NCI-H748 (cell line): ENCODE measurements around the gene SPOUT1.
"Not testable (repeated sequence)": the region's sequence is repeated elsewhere in the genome, so short reads cannot be mapped to it uniquely, and the experiment has no call there.

Source experiments
- DNase-seq: peaks from one replicate; lab custom pipeline; 2025; ENCODE audit not compliant: unreplicated experiment; lab: John Stamatoyannopoulos, UW

The SPOUT1 gene

GRCh38 chr9:128810873-128811272 lies 18.7 kb downstream of the SPOUT1 start:
- DNase-seq: no peak

- no peak for DNase-seq
Measured at GRCh38 chr9:128809831-128810230, 19.8 kb downstream of the SPOUT1 start.

GRCh38 chr9:128809036-128809599 lies 20.5 kb downstream of the SPOUT1 start:
- no peak for DNase-seq

- DNase-seq: no peak
Measured at GRCh38 chr9:128808543-128808942, 21.1 kb downstream of the SPOUT1 start.

- no peak for DNase-seq
Measured at GRCh38 chr9:128807827-128808226, 21.8 kb downstream of the SPOUT1 start.

GRCh38 chr9:128805661-128806060 lies 23.9 kb downstream of the SPOUT1 start:
- no peak for DNase-seq

- DNase-seq: no peak
Measured at GRCh38 chr9:128802482-128802881, 27.1 kb downstream of the SPOUT1 start.

GRCh38 chr9:128800061-128800460 lies 29.5 kb downstream of the SPOUT1 start:
- no peak for DNase-seq

GRCh38 chr9:128798896-128799295 lies 30.7 kb downstream of the SPOUT1 start:
- no peak for DNase-seq

GRCh38 chr9:128794961-128795360 lies 34.6 kb downstream of the SPOUT1 start:
- DNase-seq: not testable (repeated sequence)

GRCh38 chr9:128792978-128793686 lies 36.5 kb downstream of the SPOUT1 start:
- no peak for DNase-seq

- no peak for DNase-seq
Measured at GRCh38 chr9:128792134-128792533, 37.5 kb downstream of the SPOUT1 start.

- DNase-seq: no peak
Measured at GRCh38 chr9:128790536-128790935, 39.1 kb downstream of the SPOUT1 start.

GRCh38 chr9:128788445-128788844 lies 41.1 kb downstream of the SPOUT1 start:
- DNase-seq: no peak

- DNase-seq: peak; percentile 34
Measured at GRCh38 chr9:128787659-128788058, 41.9 kb downstream of the SPOUT1 start.

GRCh38 chr9:128786681-128787601 lies 42.7 kb downstream of the SPOUT1 start, which contains the start of gene TBC1D13:
Gene TBC1D13 (plus strand): TSS chr9:128787253. CDS start chr9:128787354, 101 bp downstream.
- peak; percentile 89 for DNase-seq

GRCh38 chr9:128785427-128785826 lies 44.2 kb downstream of the SPOUT1 start:
- no peak for DNase-seq

GRCh38 chr9:128782669-128783068 lies 46.9 kb downstream of the SPOUT1 start:
- no peak for DNase-seq

- DNase-seq: no peak
Measured at GRCh38 chr9:128781187-128782070, 48.2 kb downstream of the SPOUT1 start.

GRCh38 chr9:128780093-128780492 lies 49.5 kb downstream of the SPOUT1 start:
- not testable (repeated sequence) for DNase-seq

- no peak for DNase-seq
Measured at GRCh38 chr9:128774804-128775203, 54.8 kb downstream of the SPOUT1 start.
